Right ventricle myocardium inferior (tissue), 1 donor: ENCODE results near the gene MTMR12. TPM values are rescaled to one million over a fixed set of nuclear protein-coding genes. Genes with fewer than 3 reads are reported as not detected.
A peak's percentile ranks its signal among the peaks of the same experiment; 100 is the strongest.
"Not testable (repeated sequence)": the region's sequence is repeated elsewhere in the genome, so short reads cannot be mapped to it uniquely, and the experiment has no call there.

ENCODE experiments used
- ATAC-seq: fragments of 200-7000 bp; cut with Tn5 transposase; one replicate; pipeline ENCODE4 v1.9.1; 2020; ENCODE audit warnings: mild to moderate bottlenecking, moderate library complexity
- DNase-seq: peaks from one replicate; pipeline ENCODE4 v3.0.0; 2021; ENCODE audit errors: missing footprints
- intact Hi-C: fragments of 100-400 bp; cut with DNase I; formaldehyde crosslinking; loops from one replicate; pipeline ENCODE4 v1.11.0; 2022
- total RNA-seq: library from RNA; stranded (reverse); fragmentation: NEBNext Ultra II Directional; extraction: Animal tissue kit (Norgen Biotek cat#: 25700); gene quantifications from one replicate; pipeline ENCODE4 v1.2.1, GENCODE V29; 2021
- donor health status: DM: no; HTN: yes; CAD: no; lungs with severe emphysema.

MTMR12 gene
- total RNA-seq, 1 donor from 2014 or later, result 18.7 TPM

DNA sequence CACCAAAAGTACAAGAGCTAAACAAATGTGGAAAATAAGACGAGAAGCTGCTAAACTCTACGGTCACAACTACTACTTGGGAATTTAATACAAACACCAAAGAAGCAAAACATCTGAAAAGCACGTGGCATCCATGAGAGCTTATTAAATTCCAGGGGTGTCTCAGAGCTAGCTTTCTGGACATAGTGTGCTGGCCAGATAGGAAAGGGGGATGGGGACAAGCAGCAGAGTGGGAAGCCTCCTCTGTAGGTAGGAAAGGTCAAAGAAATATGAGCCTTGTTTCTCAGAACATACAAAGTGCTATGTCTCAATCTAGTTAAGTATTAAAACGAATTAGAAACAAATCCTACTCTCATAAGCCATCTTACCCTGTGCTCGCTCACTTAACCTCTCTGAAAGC lies 87.3 kb downstream of the MTMR12 start:
- intact Hi-C loops, result no loop called here
- DNase-seq (no peak), ATAC-seq (peak; percentile 75)

DNA sequence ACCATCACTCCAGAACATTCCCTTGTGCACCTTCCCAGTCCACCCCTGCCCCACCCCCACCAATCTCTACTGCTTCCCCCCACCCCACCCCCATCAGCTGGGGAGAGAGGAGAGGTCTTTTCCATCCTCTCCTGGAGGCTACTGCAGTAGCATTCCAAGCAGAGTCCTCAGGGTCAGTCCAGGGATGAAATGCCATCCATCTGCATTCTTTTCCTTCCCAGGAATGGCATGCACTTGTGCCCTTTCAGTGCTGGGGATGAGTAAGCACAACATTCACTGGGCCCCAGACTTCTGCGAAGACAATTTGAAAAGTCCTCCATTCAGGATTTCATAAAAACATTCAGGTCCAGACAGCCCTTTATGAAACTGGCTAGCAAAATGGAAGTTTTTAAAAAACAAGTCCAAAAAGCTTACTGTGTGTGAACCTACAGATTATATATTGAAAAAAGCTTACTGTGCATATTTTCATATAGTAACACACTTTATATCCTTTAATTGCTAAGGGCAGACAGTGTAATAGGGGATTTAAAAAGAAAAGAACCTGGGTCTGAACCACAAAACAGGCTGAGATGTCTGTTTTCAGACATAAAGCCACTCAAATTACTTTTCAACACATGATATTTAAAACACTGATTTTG lies 88.6 kb downstream of the MTMR12 start:
- ATAC-seq, result peak; percentile 56
- intact Hi-C loops, result no loop called here
- DNase-seq, result no peak

DNA sequence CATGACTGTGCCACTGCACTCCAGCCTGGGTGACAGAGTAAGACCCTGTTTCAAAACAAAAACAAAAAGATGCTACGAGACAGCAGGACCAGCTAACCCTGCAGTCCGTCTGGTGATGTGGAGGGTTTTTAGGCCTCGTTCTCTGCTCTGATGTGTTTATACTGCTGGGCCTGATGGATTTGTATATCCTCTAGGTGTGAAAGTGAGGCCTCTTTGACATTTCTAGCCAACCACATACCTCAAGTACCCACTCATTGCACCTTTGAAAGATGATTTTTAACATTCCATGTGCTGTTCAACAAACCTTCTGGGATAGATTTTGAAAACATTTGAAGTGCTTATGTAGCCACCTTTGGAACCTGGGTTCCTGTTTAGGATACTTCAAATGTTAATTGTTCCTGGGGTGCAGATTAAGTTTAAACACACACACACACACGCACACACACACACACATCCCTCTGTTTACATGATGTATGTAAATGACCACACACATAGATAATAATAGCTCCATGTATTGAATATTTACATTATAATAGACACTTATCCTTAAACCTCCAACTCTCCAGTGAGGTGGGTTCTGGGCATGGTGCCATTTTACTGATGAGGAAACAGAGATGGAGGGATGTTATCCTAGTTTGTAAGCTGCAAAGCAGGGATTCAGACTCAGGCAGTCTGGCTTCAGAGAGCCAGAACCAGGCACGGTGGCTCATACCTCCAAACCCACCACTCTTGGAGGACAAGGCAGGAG lies 89.8 kb downstream of the MTMR12 start:
- DNase-seq (no peak), ATAC-seq (no peak)
- intact Hi-C loops, result no loop called here

DNA sequence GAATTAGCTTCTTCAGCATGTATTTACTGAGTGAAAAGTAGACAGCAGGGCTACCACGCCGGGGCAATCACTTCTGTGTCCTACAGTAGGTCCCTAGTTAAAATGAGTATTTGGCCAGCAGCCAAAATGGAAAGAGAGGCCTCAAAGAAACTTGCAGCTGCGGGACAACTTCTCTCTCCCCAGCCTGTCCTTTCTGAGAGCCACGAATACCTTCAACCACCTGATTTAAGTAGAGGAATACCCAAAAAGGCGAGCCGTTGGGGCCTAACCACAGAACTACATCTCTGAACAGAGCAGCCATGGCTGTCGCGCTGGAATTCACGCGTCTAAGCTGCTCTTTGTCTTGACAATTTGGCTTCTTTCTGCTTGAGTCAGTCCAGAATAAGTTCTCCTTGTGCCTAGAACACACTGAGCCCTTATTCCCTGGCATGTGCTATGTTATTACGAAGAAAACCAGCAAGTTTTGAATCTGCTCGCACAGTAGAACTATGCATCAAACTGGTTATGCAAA lies 94.8 kb downstream of the MTMR12 start:
- intact Hi-C loops, result no loop called here
- peak; percentile 78 for ATAC-seq
- DNase-seq, result no peak

DNA sequence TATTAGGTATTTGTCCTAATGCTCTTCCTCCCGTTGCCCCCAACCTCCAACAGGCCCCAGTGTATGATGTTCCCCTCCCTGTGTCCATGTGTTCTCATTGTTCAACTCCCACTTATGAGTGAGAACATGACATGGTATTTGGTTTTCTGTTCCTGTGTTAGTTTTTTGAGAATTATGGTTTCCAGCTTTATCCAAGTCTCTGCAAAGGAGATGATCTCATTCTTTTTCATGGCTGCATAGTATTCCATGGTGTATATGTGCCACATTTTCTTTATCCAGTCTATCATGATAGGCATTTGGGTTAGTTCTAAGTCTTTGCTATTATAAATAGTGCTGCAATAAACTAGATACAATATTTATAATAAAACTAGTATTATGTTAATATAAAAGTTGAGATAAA lies 98.4 kb downstream of the MTMR12 start:
- DNase-seq, intact Hi-C loops, ATAC-seq: not testable (repeated sequence)

DNA sequence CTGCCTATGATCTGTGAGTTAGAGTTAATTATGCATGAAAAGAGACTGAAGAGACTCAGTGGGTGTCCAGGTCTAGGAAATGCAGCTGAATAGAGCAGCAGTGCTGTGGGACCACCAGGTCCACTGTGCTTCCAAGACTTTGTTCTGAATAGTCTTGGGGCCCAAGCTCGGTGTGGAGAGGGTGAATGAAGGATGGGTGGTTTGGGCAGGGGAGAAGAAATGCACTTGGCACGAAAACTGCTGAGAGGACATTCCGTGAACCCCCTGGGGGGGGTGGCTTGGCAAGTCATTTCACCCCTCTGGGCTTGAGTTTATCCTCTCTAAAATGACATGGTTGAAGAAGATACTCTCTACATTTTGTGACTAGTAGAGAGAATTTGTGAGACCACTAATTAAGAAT lies 102.6 kb downstream of the MTMR12 start:
- no peak for ATAC-seq
- intact Hi-C loops, result no loop called here
- no peak for DNase-seq

DNA sequence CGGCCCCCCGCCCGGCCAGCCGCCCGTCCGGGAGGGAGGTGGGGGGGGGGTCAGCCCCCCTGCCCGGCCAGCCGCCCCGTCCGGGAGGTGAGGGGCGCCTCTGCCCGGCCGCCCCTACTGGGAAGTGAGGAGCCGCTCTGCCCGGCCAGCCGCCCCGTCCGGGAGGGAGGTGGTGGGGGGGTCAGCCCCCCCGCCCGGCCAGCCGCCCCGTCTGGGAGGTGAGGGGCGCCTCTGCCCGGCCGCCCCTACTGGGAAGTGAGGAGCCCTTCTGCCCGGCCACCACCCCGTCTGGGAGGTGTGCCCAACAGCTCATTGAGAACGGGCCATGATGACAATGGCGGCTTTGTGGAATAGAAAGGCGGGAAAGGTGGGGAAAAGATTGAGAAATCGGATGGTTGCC lies 103.9 kb downstream of the MTMR12 start:
- DNase-seq, ATAC-seq, intact Hi-C loops: not testable (repeated sequence)

DNA sequence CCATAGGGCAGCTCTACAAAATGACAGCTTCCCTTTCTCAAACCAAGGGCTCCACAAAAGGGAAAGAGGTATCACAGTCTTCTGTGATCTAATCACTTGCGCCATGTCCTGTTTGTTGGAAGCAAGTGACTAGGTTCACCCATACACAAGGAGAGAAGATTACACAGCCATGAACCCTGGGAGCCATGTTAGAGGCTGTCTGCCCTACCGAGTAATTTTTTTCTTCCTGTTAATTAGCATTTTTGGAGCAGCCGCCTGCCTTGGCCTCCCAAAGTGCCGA lies 105.4 kb downstream of the MTMR12 start:
- intact Hi-C loops, result no loop called here
- ATAC-seq (no peak), DNase-seq (no peak)

DNA sequence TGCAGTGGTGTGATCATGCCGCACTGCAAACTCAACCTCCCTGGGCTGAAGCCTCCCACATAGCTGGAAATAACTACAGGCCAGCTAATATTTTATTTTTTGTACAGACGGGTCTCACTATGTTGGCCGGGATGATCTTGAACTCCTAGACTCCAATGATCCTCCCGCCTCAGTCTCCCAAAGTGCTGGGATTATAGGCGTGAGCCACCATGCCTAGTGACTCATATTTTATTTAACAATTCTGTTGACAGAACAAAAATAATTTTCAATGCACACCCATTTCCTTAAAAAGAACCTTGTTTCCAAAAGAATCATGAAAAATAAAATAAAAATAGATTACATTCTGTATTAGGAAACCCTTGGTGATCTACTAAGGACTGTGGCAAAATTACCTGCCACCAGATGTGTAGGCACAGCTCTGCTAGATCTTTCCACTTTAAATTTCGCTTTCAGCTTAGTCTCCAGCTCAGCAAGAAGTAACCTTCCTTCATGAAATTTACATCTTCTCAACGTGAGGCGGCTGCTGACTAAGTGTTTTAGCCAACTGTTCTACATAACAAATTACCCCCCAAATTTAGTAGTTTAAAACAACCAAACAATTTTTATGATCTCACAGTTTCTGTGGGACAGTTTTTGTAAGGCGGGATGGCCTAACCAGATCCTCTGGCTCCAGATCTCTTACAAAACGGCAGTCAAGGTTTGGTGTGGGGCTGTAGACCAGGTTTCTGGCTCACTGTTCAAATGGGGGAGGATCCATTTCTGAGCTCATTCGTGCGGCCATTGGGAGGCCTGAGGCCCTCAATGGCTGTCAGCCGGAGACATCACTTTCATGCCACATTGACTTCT lies 106.0 kb downstream of the MTMR12 start:
- DNase-seq, result no peak
- intact Hi-C loops, result no loop called here
- ATAC-seq, result no peak

DNA sequence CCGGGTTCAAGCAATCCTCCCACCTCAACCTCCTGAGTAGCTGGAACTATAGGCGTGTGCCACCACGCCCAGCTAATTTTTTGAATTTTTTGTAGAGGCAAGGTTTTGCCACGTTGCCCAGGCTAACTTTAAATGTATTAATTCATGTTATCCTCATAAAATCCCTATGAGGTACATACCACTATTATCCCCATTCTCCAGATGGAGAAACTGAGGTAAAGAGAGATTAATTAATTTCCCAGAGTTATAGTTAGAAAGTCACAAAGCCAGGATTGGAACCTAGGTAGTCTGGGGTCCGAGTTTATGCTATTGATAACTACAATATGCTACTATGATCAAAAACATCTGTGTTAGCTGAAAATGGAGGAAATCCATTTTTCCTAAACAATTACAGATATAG lies 106.7 kb downstream of the MTMR12 start:
- intact Hi-C loops, result no loop called here
- DNase-seq (no peak), ATAC-seq (no peak)

DNA sequence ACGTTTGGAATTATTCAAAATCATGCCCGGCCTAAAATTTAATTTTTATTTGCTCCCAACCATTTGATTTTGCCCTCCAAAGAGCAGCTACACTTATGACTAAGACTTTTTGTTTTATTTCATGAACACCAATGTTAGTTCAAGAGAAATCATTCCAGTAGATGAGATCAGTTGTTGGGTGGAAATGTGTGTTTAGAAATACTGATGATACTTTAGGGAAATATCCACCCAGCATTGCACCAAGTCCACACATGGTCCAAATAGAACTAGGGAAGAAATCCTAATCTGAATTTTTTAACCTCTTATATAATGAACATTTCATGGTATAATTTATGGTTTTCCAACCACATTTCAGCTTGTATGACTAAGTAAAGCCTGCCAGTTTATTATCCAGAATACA lies 110.3 kb downstream of the MTMR12 start:
- DNase-seq (no peak), ATAC-seq (peak; percentile 82)
- intact Hi-C loops, result no loop called here

DNA sequence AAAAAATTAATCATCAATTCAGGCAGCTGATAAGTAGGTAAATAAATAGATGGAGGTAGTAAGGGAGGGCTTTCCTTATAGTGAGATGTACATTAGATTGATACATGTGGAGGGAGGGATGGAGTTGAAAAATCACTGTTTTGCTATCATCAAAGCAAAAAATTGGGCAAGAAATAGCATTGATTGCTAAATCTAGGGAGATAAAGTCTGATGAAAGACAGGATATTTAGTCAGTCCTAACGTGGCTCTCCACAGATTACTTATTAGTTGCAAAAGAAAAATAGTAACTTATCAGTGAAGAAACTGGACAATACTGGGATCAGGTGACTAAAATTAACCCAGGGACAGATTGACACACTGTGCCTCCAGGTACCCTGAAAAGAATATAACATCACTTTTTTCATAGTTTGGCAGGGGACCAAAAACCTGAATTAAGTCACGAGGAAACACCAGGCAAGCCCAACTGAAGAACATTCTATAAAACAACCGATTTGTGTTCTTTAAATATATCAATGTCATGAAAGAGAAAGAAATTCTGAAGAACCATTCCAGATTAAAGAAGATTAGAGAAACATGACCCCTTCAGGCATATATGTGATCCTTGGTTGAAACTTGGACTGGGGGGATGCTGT lies 111.5 kb downstream of the MTMR12 start:
- intact Hi-C loops, result no loop called here
- DNase-seq (no peak), ATAC-seq (peak; percentile 47)

DNA sequence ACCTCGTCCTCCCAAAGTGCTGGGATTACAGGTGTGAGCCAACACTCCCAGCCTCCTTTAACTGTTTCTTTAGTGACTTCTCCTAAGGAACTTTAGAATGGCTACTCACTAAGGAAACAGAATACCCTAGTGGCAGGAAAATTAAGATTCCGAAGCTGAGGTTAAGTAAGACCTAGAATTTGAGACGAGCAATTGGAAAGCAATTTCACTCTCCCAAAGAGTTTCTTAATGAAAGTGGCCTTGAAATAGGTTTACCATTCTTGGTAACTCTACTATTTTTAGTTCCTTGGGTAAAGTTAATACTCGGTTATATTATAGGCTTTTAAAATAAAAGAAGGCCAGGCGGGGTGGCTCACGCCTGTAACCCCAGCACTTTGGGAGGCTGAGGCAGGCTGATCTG lies 115.7 kb downstream of the MTMR12 start:
- DNase-seq, result no peak
- intact Hi-C loops, result no loop called here
- ATAC-seq, result no peak

DNA sequence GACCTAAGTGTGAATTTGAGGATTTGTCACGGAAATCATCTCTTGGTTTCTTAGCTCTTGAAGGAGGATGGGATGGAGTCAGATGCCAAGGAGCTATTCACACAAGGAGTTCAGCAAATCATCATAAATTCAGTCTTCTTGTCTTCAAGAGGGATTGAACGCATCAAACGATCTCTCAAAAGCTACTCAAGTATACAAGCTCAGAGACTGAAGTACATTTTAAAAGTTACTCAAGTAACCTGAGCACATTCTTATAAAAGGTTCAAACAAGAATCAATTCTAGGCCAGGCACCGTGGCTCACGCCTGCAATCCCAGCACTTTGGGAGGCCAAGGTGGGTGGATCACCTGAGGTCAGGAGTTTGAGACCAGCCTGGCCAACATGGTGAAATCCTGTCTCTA lies 117.5 kb downstream of the MTMR12 start:
- DNase-seq, result no peak
- ATAC-seq, result no peak
- intact Hi-C loops, result no loop called here

DNA sequence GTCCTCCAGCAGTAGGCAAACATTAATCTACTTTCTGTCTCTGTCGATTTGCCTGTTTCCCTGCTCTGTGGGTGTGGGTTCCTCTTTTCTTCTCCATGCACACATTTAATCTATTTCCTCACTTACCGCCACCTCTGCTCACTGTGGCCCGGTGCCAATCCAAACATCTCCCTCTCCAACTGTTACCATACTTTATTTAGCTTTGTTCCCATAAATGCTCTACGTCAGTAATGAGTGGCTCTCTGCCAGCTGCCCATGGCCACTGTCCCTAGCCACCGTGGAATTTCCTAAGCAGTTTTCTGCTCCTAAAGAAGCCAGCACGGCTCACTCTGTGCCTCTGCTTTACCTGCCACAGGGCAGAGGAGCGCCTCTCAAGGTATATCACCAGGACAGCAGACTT lies 119.1 kb downstream of the MTMR12 start:
- intact Hi-C loops, result no loop called here

DNA sequence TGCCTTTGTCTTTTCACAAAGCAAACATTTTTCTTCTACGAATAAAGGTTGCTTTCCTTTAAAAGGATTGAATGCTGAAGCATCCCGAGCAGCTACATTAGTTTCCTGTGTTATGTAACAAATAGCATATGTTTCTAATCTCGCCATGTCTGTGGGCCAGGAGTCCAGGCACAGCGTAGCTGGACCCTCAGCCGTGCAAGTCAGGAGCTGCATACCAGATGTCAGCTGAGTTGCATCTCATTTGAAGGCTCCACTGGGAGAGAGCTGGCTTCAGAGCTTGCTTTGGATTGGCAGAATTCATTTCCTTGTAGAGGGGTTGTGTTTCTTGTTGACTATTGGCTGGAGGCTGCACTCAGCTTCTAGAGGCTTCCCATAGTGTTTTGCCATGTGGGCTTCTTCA lies 122.6 kb downstream of the MTMR12 start:
- peak; percentile 95 for ATAC-seq
- peak; percentile 78 for DNase-seq
- intact Hi-C loops, result no loop called here

More for the DNA sequence above, 119.1 kb downstream of the MTMR12 start:
- DNase-seq, result peak; percentile 88
- peak; percentile 78 for ATAC-seq

DNA sequence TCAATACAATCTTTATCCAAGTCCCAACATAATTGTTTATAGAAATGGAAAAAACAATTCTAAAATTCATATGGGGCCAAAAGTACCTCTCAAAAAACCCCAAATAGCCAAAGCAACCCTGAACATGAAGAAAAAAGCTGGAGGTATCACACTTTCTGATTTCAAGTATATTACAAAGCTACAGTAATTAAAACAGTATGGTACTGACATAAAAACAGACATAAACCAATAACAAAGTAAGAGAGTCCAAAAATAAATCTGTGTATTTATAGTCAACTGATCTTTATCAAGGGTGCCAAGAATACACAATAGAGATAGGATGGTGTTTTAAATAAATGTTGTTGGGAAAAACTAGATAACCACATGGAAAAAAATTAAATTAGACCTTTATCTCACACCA lies 125.1 kb downstream of the MTMR12 start:
- intact Hi-C loops, result no loop called here
- DNase-seq (no peak), ATAC-seq (no peak)

DNA sequence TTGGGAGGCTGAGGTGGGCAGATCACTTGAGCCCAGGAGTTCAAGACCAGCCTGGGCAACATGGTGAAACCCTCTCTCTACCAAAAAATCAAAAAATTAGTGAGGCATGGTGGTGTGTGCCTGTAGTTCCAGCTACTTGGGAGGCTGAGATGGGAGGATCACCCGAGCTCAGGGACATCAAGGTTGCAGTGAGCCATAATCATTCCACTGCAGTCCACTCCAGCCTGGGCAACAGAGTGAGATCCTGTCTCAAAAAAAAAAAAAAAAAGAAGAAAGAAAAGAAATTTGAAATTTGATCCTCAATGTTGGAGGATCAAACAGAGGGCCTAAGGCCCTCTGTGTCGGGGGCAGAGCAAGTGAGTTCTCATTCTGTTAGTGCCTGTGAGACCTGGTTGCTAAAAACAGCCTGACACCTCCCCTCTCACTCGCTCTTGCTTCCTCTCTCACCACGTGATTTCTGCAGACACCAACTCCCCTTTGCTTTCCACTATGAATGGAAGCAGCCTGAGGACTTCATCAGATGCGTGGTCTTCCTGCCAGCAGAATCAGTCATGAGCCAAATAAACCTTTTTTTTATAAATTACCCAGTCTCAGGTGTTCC lies 130.2 kb downstream of the MTMR12 start:
- DNase-seq (no peak), ATAC-seq (peak; percentile 59)
- intact Hi-C loops, result no loop called here
